H9 (cell line): ENCODE data around the gene SCP2. TPM values are rescaled to one million over a fixed set of nuclear protein-coding genes. Genes with fewer than 3 reads are reported as not detected.

Source experiments
- DNase-seq: peaks from one replicate; pipeline ENCODE4 v3.0.0-alpha.2; 2017
- H2AFZ ChIP-seq: one replicate; pipeline ENCODE4 v1.6.1; 2013; ENCODE audit warnings: mild to moderate bottlenecking, low read length, control low read depth, moderate library complexity
- H2AK5ac ChIP-seq: 2 replicates; pipeline ENCODE4 v1.6.1; 2013; ENCODE audit warnings: low read length, control low read depth, mixed read lengths; ENCODE audit not compliant: insufficient read length
- H2BK120ac ChIP-seq: one replicate; pipeline ENCODE4 v1.6.1; 2013; ENCODE audit warnings: low read depth, mild to moderate bottlenecking, low read length, control low read depth, inconsistent platforms; ENCODE audit not compliant: poor library complexity, severe bottlenecking
- H2BK12ac ChIP-seq: 2 replicates; pipeline ENCODE4 v1.6.1; 2013; ENCODE audit warnings: low read length, control low read depth, mixed read lengths, low read depth; ENCODE audit not compliant: insufficient read length
- H2BK15ac ChIP-seq: 2 replicates; pipeline ENCODE4 v1.6.1; 2013; ENCODE audit warnings: low read depth, low read length, control low read depth
- H2BK20ac ChIP-seq: one replicate; pipeline ENCODE4 v1.6.1; 2013; ENCODE audit warnings: low read depth, mild to moderate bottlenecking, low read length, control low read depth, inconsistent platforms; ENCODE audit not compliant: poor library complexity, severe bottlenecking
- H2BK5ac ChIP-seq: 2 replicates; pipeline ENCODE4 v1.6.1; 2013; ENCODE audit warnings: low read length, control low read depth, mixed read lengths; ENCODE audit not compliant: insufficient read length
- H3K14ac ChIP-seq: 2 replicates; pipeline ENCODE4 v1.6.1; 2013; ENCODE audit warnings: low read length, control low read depth; ENCODE audit not compliant: insufficient read depth
- H3K18ac ChIP-seq: 2 replicates; pipeline ENCODE4 v1.6.1; 2013; ENCODE audit warnings: low read depth, mild to moderate bottlenecking, mixed read lengths, low read length, control low read depth; ENCODE audit not compliant: insufficient read length
- H3K23ac ChIP-seq: 2 replicates; pipeline ENCODE4 v1.6.1; 2013; ENCODE audit warnings: low read length, control low read depth, mixed read lengths, low read depth; ENCODE audit not compliant: insufficient read length
- H3K23me2 ChIP-seq: 2 replicates; pipeline ENCODE4 v1.6.1; 2013; ENCODE audit warnings: low read depth, mild to moderate bottlenecking, mixed read lengths, low read length, control low read depth; ENCODE audit not compliant: insufficient read length, poor library complexity, severe bottlenecking
- H3K27ac ChIP-seq: 2 replicates; pipeline ENCODE4 v1.5.1; 2013; ENCODE audit warnings: low read length, control low read depth, mixed read lengths, low read depth; ENCODE audit not compliant: insufficient read length
- H3K27me3 ChIP-seq: 2 replicates; pipeline ENCODE4 v1.6.1; 2013; ENCODE audit warnings: low read length, control low read depth, inconsistent platforms; ENCODE audit not compliant: insufficient read depth
- H3K4ac ChIP-seq: 2 replicates; pipeline ENCODE4 v1.6.1; 2013; ENCODE audit warnings: low read depth, mild to moderate bottlenecking, control low read depth, inconsistent platforms, low read length, moderate library complexity
- H3K4me1 ChIP-seq: 2 replicates; pipeline ENCODE4 v1.6.1; 2013; ENCODE audit warnings: low read length, control low read depth, inconsistent platforms; ENCODE audit not compliant: insufficient read depth
- H3K4me2 ChIP-seq: 2 replicates; pipeline ENCODE4 v1.6.1; 2013; ENCODE audit warnings: low read length, control low read depth, mixed read lengths; ENCODE audit not compliant: insufficient read length, insufficient read depth
- H3K56ac ChIP-seq: 2 replicates; pipeline ENCODE4 v1.6.1; 2013; ENCODE audit warnings: low read depth, mild to moderate bottlenecking, mixed read lengths, low read length, control low read depth; ENCODE audit not compliant: insufficient read length
- H3K79me1 ChIP-seq: 2 replicates; pipeline ENCODE4 v1.6.1; 2013; ENCODE audit warnings: low read depth, mild to moderate bottlenecking, moderate library complexity, low read length, control low read depth, inconsistent platforms; ENCODE audit not compliant: insufficient read depth, poor library complexity, severe bottlenecking
- H3K79me2 ChIP-seq: 2 replicates; pipeline ENCODE4 v1.6.1; 2013; ENCODE audit warnings: low read length, control low read depth, inconsistent platforms; ENCODE audit not compliant: insufficient read depth
- H3K9ac ChIP-seq: 2 replicates; pipeline ENCODE4 v1.6.1; 2013; ENCODE audit warnings: low read length, control low read depth, mixed read lengths; ENCODE audit not compliant: insufficient read length; ENCODE audit errors: extremely low read depth
- H3K9me3 ChIP-seq: one replicate; pipeline ENCODE4 v1.6.1; 2013; ENCODE audit warnings: low read depth, low read length, inconsistent platforms; ENCODE audit not compliant: control insufficient read depth
- H3T11ph ChIP-seq: one replicate; pipeline ENCODE4 v1.6.1; 2013; ENCODE audit warnings: mild to moderate bottlenecking, low read length, control low read depth, inconsistent platforms
- H4K20me1 ChIP-seq: one replicate; pipeline ENCODE4 v1.6.1; 2013; ENCODE audit not compliant: control insufficient read depth, insufficient read length, insufficient read depth
- H4K5ac ChIP-seq: 2 replicates; pipeline ENCODE4 v1.6.1; 2013; ENCODE audit warnings: low read depth, mild to moderate bottlenecking, mixed read lengths, low read length, control low read depth; ENCODE audit not compliant: insufficient read length
- H4K8ac ChIP-seq: replicated peaks from 2 replicates; pipeline ENCODE4 v1.6.1; 2013; ENCODE audit warnings: low read length, control low read depth, mixed read lengths, low read depth; ENCODE audit not compliant: insufficient read length
- H4K91ac ChIP-seq: 2 replicates; pipeline ENCODE4 v1.6.1; 2013; ENCODE audit warnings: low read depth, mild to moderate bottlenecking, moderate library complexity, mixed read lengths, low read length, control low read depth; ENCODE audit not compliant: insufficient read length
- H3K27ac Mint-ChIP-seq, 3 experiments: 2 replicates in 2 of 3; 3 replicates in 1 of 3; pipeline ENCODE4 v1.8.0; 2020 to 2021; ENCODE audit warnings: mixed read lengths in 3 of 3, mild to moderate bottlenecking in 1 of 3, moderate library complexity in 1 of 3
- H3K27me3 Mint-ChIP-seq: 2 replicates; pipeline ENCODE4 v1.8.0; 2021; ENCODE audit warnings: low read depth, mild to moderate bottlenecking, moderate library complexity, mixed read lengths
- H3K36me3 Mint-ChIP-seq, 3 experiments: 2 replicates in 2 of 3; 3 replicates in 1 of 3; pipeline ENCODE4 v1.8.0; 2020 to 2021; ENCODE audit warnings: low read depth in 3 of 3, mixed read lengths in 3 of 3; ENCODE audit not compliant: insufficient read depth in 1 of 3
- H3K4me1 Mint-ChIP-seq, 2 experiments: 2 replicates each; pipeline ENCODE4 v1.8.0; 2020; ENCODE audit warnings: mixed read lengths in 2 of 2
- H3K4me3 Mint-ChIP-seq, 2 experiments: 2 replicates in 1 of 2; 3 replicates in 1 of 2; pipeline ENCODE4 v1.8.0; 2020 to 2021; ENCODE audit warnings: mild to moderate bottlenecking in 2 of 2, mixed read lengths in 2 of 2, moderate library complexity in 1 of 2
- H3K9me3 Mint-ChIP-seq, 2 experiments: 2 replicates in 1 of 2; 3 replicates in 1 of 2; pipeline ENCODE4 v1.8.0; 2020; ENCODE audit warnings: mild to moderate bottlenecking in 2 of 2, mixed read lengths in 2 of 2, moderate library complexity in 1 of 2
- CTCF ChIP-seq: fragments of 200-600 bp; sonication (generic); conservative IDR thresholded peaks from 3 replicates; pipeline ENCODE4 v1.8.0; 2021; ENCODE audit warnings: antibody characterized with exemption, mild to moderate bottlenecking
- WGBS: extraction: QIAGEN DNeasy Blood & Tissue Kit; methylation state at CpG from one replicate; pipeline ENCODE4 v1.1.7; 2013; ENCODE audit warnings: missing lambda C conversion rate, low lambda C conversion rate, mixed read lengths; ENCODE audit not compliant: insufficient read length; ENCODE audit errors: extremely low coverage; 5-methylcytosine and 5-hydroxymethylcytosine counted together
- total RNA-seq: library from RNA; stranded (reverse); gene quantifications from 2 replicates; pipeline ENCODE4 v1.2.1, GENCODE V29; 2021

The SCP2 gene
- total RNA-seq, 1 experiment from 2014 or later: 48.8 TPM

- H3K79me1 ChIP-seq: no peaks in the 10 kb centered on the region
- H3K4me1 ChIP-seq: no peaks in the 10 kb centered on the region; the same call in 1 of the 2 replicates
- no peaks in the 10 kb centered on the region for H3K79me2 ChIP-seq
- H3K27me3 Mint-ChIP-seq: peaks cover 84% of the 10 kb centered on the region
- H3K9me3 ChIP-seq: no peaks in the 10 kb centered on the region
- H3K36me3 Mint-ChIP-seq: no peaks in the 10 kb centered on the region
- H3K23ac ChIP-seq: no peak overlapping the region
- H2BK5ac ChIP-seq: no peak overlapping the region
- H3K4me1 Mint-ChIP-seq: peaks cover 6 to 11% of the 10 kb centered on the region in 2 experiments
- no peak for DNase-seq
- no peak overlapping the region for H3K56ac ChIP-seq
- no peaks in the 10 kb centered on the region for H3K9me3 Mint-ChIP-seq
- H3K27me3 ChIP-seq: peaks cover 36% of the 10 kb centered on the region; the same call in 1 of the 2 replicates
- no peak overlapping the region for H2BK12ac ChIP-seq
- peak overlapping the region; percentile 69 for H3K4me2 ChIP-seq
- no peak overlapping the region for H2BK120ac ChIP-seq
- H2AFZ ChIP-seq: no peak overlapping the region
- H4K5ac ChIP-seq: no peak overlapping the region
- no peak for TF ChIP-seq CTCF
- H3K27ac Mint-ChIP-seq: no peak overlapping the region
- no peak overlapping the region for H2AK5ac ChIP-seq
- peaks cover 9% of the 10 kb centered on the region for H3K23me2 ChIP-seq
- no peak overlapping the region for H3K18ac ChIP-seq
- H3K4me3 Mint-ChIP-seq: peak overlapping the region; percentile 68 to 80
- H3K9ac ChIP-seq: no peak overlapping the region
- H4K91ac ChIP-seq: no peak overlapping the region
- no peak overlapping the region for H3T11ph ChIP-seq
- no peak overlapping the region; the same call in 1 of the 2 replicates for H3K14ac ChIP-seq
- H2BK20ac ChIP-seq: no peak overlapping the region
- no CpG with 5 or more reads among the region's 19 CpGs for WGBS
- H4K8ac ChIP-seq: no peak overlapping the region
- no peak overlapping the region for H2BK15ac ChIP-seq
- no peak overlapping the region for H3K4ac ChIP-seq
- H3K27ac ChIP-seq: no peak overlapping the region
- H4K20me1 ChIP-seq: no peaks in the 10 kb centered on the region
These were observed 134.2 kb downstream of the SCP2 start for GRCh38 chr1:53061123-53061858.
